ENCODE results near the gene PDE6G.

The PDE6G gene

GRCh38 chr17:81662002-81662401 is 5.7 kb upstream of the PDE6G start:
- DNase-seq = no peak

- no peak for DNase-seq
These were observed 4.1 kb upstream of the PDE6G start for GRCh38 chr17:81660441-81660840.

GRCh38 chr17:81659038-81659437 is 2.7 kb upstream of the PDE6G start:
- DNase-seq = no peak

GRCh38 chr17:81656835-81657234 is 493 bp upstream of the PDE6G start:
- peak in 1 of 5 experiments; percentile 42 for DNase-seq

- DNase-seq = no peak
These were observed 794 bp downstream of the PDE6G start for GRCh38 chr17:81655378-81656117.

- peak in 1 of 5 experiments; percentile 27 for DNase-seq
These were observed 3.2 kb downstream of the PDE6G start for GRCh38 chr17:81652906-81653771.

- DNase-seq = no peak
These were observed 4.7 kb downstream of the PDE6G start for GRCh38 chr17:81651692-81652091.

- DNase-seq = no peak
These were observed 5.4 kb downstream of the PDE6G start for GRCh38 chr17:81650951-81651350.

GRCh38 chr17:81648707-81649085 is 7.6 kb downstream of the PDE6G start:
- no peak for DNase-seq

- no peak for DNase-seq
These were observed 8.2 kb downstream of the PDE6G start for GRCh38 chr17:81648013-81648706.

GRCh38 chr17:81647640-81648012 is 8.7 kb downstream of the PDE6G start:
- DNase-seq = no peak

- DNase-seq = no peak
These were observed 9.3 kb downstream of the PDE6G start for GRCh38 chr17:81646869-81647600.

- DNase-seq = no peak
These were observed 11.1 kb downstream of the PDE6G start for GRCh38 chr17:81644976-81645952.

GRCh38 chr17:81644496-81644895 is 11.8 kb downstream of the PDE6G start:
- DNase-seq = no peak

- DNase-seq = no peak
These were observed 14.4 kb downstream of the PDE6G start for GRCh38 chr17:81641825-81642489.

- no peak for DNase-seq
These were observed 16.3 kb downstream of the PDE6G start for GRCh38 chr17:81640011-81640410.

- DNase-seq = no peak
These were observed 17.7 kb downstream of the PDE6G start for GRCh38 chr17:81638683-81639082.

GRCh38 chr17:81636505-81637288 is 19.6 kb downstream of the PDE6G start, which contains the start of the genes NPLOC4 and TSPAN10:
TSS of gene NPLOC4 (minus strand) at chr17:81637112. CDS start at chr17:81636930, 182 bp downstream.
TSS of gene TSPAN10 (plus strand) at chr17:81637196. CDS start at chr17:81642413, 5,217 bp downstream.
- peak; percentile 67 to 87 (median 70) for DNase-seq

GRCh38 chr17:81635973-81636504 is 20.3 kb downstream of the PDE6G start:
- no peak for DNase-seq

Data from T-helper 2 cell (primary cell).